ENCODE results near the gene OTX1. TPM values are rescaled to one million over a fixed set of nuclear protein-coding genes. Genes with fewer than 3 reads are reported as not detected.

The OTX1 gene
- total and polyA plus RNA-seq, 2 of the 4 experiments (the other 2 are of a cell fraction): 0.03 TPM; not detected in 1

- TF ChIP-seq USF2 (IDR thresholded peaks at IDR 0.05; ENCODE audit: low read depth, low read length): no peak
These were observed 5.7 kb downstream of the OTX1 start (continued) for GRCh38 chr2:63056107-63057050.

All from IMR-90 (cell line).